ENCODE data around the gene SIRPB2.

- TF ChIP-seq, protein P1, sequence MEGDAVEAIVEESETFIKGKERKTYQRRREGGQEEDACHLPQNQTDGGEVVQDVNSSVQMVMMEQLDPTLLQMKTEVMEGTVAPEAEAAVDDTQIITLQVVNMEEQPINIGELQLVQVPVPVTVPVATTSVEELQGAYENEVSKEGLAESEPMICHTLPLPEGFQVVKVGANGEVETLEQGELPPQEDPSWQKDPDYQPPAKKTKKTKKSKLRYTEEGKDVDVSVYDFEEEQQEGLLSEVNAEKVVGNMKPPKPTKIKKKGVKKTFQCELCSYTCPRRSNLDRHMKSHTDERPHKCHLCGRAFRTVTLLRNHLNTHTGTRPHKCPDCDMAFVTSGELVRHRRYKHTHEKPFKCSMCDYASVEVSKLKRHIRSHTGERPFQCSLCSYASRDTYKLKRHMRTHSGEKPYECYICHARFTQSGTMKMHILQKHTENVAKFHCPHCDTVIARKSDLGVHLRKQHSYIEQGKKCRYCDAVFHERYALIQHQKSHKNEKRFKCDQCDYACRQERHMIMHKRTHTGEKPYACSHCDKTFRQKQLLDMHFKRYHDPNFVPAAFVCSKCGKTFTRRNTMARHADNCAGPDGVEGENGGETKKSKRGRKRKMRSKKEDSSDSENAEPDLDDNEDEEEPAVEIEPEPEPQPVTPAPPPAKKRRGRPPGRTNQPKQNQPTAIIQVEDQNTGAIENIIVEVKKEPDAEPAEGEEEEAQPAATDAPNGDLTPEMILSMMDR (IDR thresholded peaks at IDR 0.05): no peak
- no peak for TF ChIP-seq POLR2A (IDR thresholded peaks at IDR 0.05)
Measured at GRCh38 chr20:1463971-1464570, 27.1 kb downstream of the SIRPB2 start.
